DND-41 (cell line): ENCODE results near the gene SETD1A.

Experiments
- ATAC-seq: fragments of 200-7000 bp; cut with Tn5 transposase; 3 replicates; pipeline ENCODE4 v1.9.1; 2021; ENCODE audit warnings: low read depth; ENCODE audit not compliant: insufficient read depth
- DNase-seq: peaks from one replicate; pipeline ENCODE4 v3.0.0-alpha.2; 2020
- H2AFZ ChIP-seq: 2 replicates; pipeline ENCODE4 v1.6.0; 2012; ENCODE audit warnings: low read depth, low read length
- H3K27ac ChIP-seq: 2 replicates; pipeline ENCODE4 v1.5.1; 2012; ENCODE audit warnings: low read length, inconsistent platforms
- H3K27me3 ChIP-seq: fragments of 200-600 bp; sonication (generic); 2 replicates; pipeline ENCODE4 v1.6.0; 2012; ENCODE audit warnings: low read length, mild to moderate bottlenecking, inconsistent platforms; ENCODE audit not compliant: insufficient read depth, poor library complexity
- H3K36me3 ChIP-seq: 2 replicates; pipeline ENCODE4 v1.5.1; 2012; ENCODE audit warnings: low read length, inconsistent platforms; ENCODE audit not compliant: insufficient read depth
- H3K4me1 ChIP-seq: 2 replicates; pipeline ENCODE4 v1.5.1; 2012; ENCODE audit warnings: mild to moderate bottlenecking, low read length; ENCODE audit not compliant: insufficient read depth
- H3K4me2 ChIP-seq: 2 replicates; pipeline ENCODE4 v1.6.0; 2012; ENCODE audit warnings: mild to moderate bottlenecking, moderate library complexity, low read length, inconsistent platforms; ENCODE audit not compliant: insufficient read depth
- H3K4me3 ChIP-seq, 2 experiments: fragments of 200-600 bp in 1 of 2; shearing (Covaris generic) in 1 of 2; 2 replicates each; pipeline ENCODE4 v1.5.1; 2012 to 2016; ENCODE audit warnings: inconsistent platforms in 2 of 2, low read length in 2 of 2, mild to moderate bottlenecking in 2 of 2, low read depth in 1 of 2, moderate library complexity in 1 of 2
- H3K79me2 ChIP-seq: 2 replicates; pipeline ENCODE4 v1.6.0; 2012; ENCODE audit warnings: low read length, inconsistent platforms; ENCODE audit not compliant: insufficient read depth
- H3K9ac ChIP-seq: 2 replicates; pipeline ENCODE4 v1.6.0; 2012; ENCODE audit warnings: low read depth, mild to moderate bottlenecking, inconsistent platforms, low read length, moderate library complexity
- H3K9me3 ChIP-seq: 2 replicates; pipeline ENCODE4 v1.5.1; 2012; ENCODE audit warnings: low read length, moderate library complexity, mild to moderate bottlenecking, inconsistent platforms; ENCODE audit not compliant: insufficient read depth, severe bottlenecking
- H4K20me1 ChIP-seq: 2 replicates; pipeline ENCODE4 v1.6.0; 2012; ENCODE audit warnings: low read length; ENCODE audit not compliant: insufficient read depth
- CTCF ChIP-seq: IDR thresholded peaks from 2 replicates; pipeline ENCODE4 v1.5.1; 2012; ENCODE audit warnings: borderline replicate concordance, low read length, moderate library complexity, mild to moderate bottlenecking; ENCODE audit not compliant: poor library complexity, severe bottlenecking; ENCODE audit errors: extremely low read depth
- EZH2 ChIP-seq: IDR thresholded peaks from 3 replicates; pipeline ENCODE4 v1.6.1; 2012; ENCODE audit warnings: borderline replicate concordance, low read depth, mild to moderate bottlenecking, moderate library complexity, low read length, inconsistent platforms; ENCODE audit not compliant: severe bottlenecking

SETD1A gene

GRCh38 chr16:30930160-30930571 lies 27.4 kb upstream of the SETD1A start:
- Histone ChIP-seq H3K27me3 (no peaks in the 10 kb centered on the region), H2AFZ (no peak overlapping the region), H3K4me1 (peaks cover 25% of the 10 kb centered on the region), H3K9me3 (no peaks in the 10 kb centered on the region), H3K4me2 (no peak overlapping the region), H3K4me3 (no peak overlapping the region), H3K79me2 (peaks cover 17% of the 10 kb centered on the region), H4K20me1 (peaks cover 17% of the 10 kb centered on the region), H3K36me3 (peaks cover 83% of the 10 kb centered on the region), H3K9ac (no peak overlapping the region), H3K27ac (no peak overlapping the region)
- ATAC-seq (no peak), DNase-seq (no peak)
- no peak for TF ChIP-seq EZH2
- no peak for TF ChIP-seq CTCF

GRCh38 chr16:30931068-30931650 lies 26.4 kb upstream of the SETD1A start:
- Histone ChIP-seq H3K9me3 (no peaks in the 10 kb centered on the region), H2AFZ (no peak overlapping the region), H3K27ac (no peak overlapping the region), H3K27me3 (no peaks in the 10 kb centered on the region), H3K4me1 (peaks cover 15% of the 10 kb centered on the region), H3K9ac (no peak overlapping the region), H3K4me3 (no peak overlapping the region), H4K20me1 (peaks cover 22% of the 10 kb centered on the region), H3K4me2 (no peak overlapping the region), H3K36me3 (peaks cover 85% of the 10 kb centered on the region), H3K79me2 (peaks cover 15% of the 10 kb centered on the region; the same call in 1 of the 2 replicates)
- TF ChIP-seq EZH2 (no peak), CTCF (no peak)
- DNase-seq = no peak
- ATAC-seq = no peak

GRCh38 chr16:30934827-30935557 lies 22.6 kb upstream of the SETD1A start:
- Histone ChIP-seq H3K4me3 (no peak overlapping the region), H3K4me1 (peaks cover 16% of the 10 kb centered on the region), H3K4me2 (no peak overlapping the region), H2AFZ (no peak overlapping the region), H4K20me1 (peaks cover 23% of the 10 kb centered on the region), H3K79me2 (peaks cover 10% of the 10 kb centered on the region; the same call in 1 of the 2 replicates), H3K36me3 (peaks cover 69% of the 10 kb centered on the region), H3K9me3 (no peaks in the 10 kb centered on the region), H3K9ac (no peak overlapping the region), H3K27ac (peak overlapping the region; percentile 11; the same call in 1 of the 2 replicates), H3K27me3 (no peaks in the 10 kb centered on the region)
- DNase-seq (peak; percentile 52), ATAC-seq (peak; percentile 43; the same call in 2 of the 3 replicates)
- TF ChIP-seq EZH2 = no peak
- TF ChIP-seq CTCF = peak; percentile 68
